PC-9 (cell line): ENCODE measurements around the gene GADD45G. TPM values are rescaled to one million over a fixed set of nuclear protein-coding genes. Genes with fewer than 3 reads are reported as not detected.

Experiments used
- BruUV-seq: library from RNA; stranded (reverse); fragments of 400-500 nt; replicated peaks from 2 replicates; lab custom pipeline; 2021; lab: Mats Ljungman, UMichigan
- CTCF ChIA-PET: fragments of 300-600 bp; sonication (Branson Sonifier 250); formaldehyde crosslinking; loops from one replicate; lab custom pipeline; 2022; ENCODE audit warnings: antibody characterized with exemption; lab: Charles Lee
- POLR2A ChIA-PET: fragments of 300-600 bp; sonication (Branson Sonifier 250); formaldehyde crosslinking; loops from one replicate; lab custom pipeline; 2022; ENCODE audit warnings: antibody characterized with exemption; ENCODE audit not compliant: unreplicated experiment; lab: Charles Lee
- DNase-seq, 2 experiments: peaks; one replicate each; pipeline versions ENCODE4 v3.0.0 to v3.0.0-alpha.2; 2015 to 2022; ENCODE audit warnings: mixed read lengths in 1 of 2
- H2AFZ ChIP-seq: fragments of 200-600 bp; sonication (generic); 2 replicates; pipeline ENCODE4 v1.8.1; 2017; ENCODE audit warnings: antibody characterized with exemption
- H3F3A ChIP-seq: fragments of 200-600 bp; sonication (generic); 2 replicates; pipeline ENCODE4 v1.8.1; 2017; ENCODE audit warnings: antibody characterized with exemption, mild to moderate bottlenecking, low read depth; ENCODE audit not compliant: insufficient read depth
- H3K27ac ChIP-seq: fragments of 200-600 bp; sonication (generic); 2 replicates; pipeline ENCODE4 v1.6.1; 2016; ENCODE audit warnings: mixed run types
- H3K27me3 ChIP-seq: fragments of 200-600 bp; sonication (generic); 2 replicates; pipeline ENCODE4 v1.6.1; 2016; ENCODE audit warnings: low read depth, mixed run types; ENCODE audit not compliant: insufficient read depth
- H3K36me3 ChIP-seq: fragments of 200-600 bp; sonication (generic); 2 replicates; pipeline ENCODE4 v1.6.1; 2016; ENCODE audit warnings: low read depth, mixed run types
- H3K4me1 ChIP-seq: fragments of 200-600 bp; sonication (generic); replicated peaks from 2 replicates; pipeline ENCODE4 v1.6.1; 2016; ENCODE audit warnings: mixed run types; ENCODE audit not compliant: insufficient read depth
- H3K4me2 ChIP-seq: fragments of 200-600 bp; sonication (generic); 2 replicates; pipeline ENCODE4 v1.6.1; 2017; ENCODE audit warnings: mixed run types
- H3K4me3 ChIP-seq: fragments of 200-600 bp; sonication (generic); 2 replicates; pipeline ENCODE4 v1.6.1; 2016; ENCODE audit warnings: mixed run types
- H3K79me2 ChIP-seq: fragments of 200-600 bp; sonication (generic); 2 replicates; pipeline ENCODE4 v1.6.1; 2017; ENCODE audit warnings: low read depth, mixed run types
- H3K9me2 ChIP-seq: fragments of 200-600 bp; sonication (generic); 2 replicates; pipeline ENCODE4 v1.8.1; 2017; ENCODE audit warnings: mild to moderate bottlenecking; ENCODE audit not compliant: insufficient read depth
- H3K9me3 ChIP-seq: fragments of 200-600 bp; sonication (generic); 2 replicates; pipeline ENCODE4 v1.8.1; 2016; ENCODE audit warnings: low read depth; ENCODE audit not compliant: insufficient read depth
- H4K20me1 ChIP-seq: fragments of 200-600 bp; sonication (generic); 2 replicates; pipeline ENCODE4 v1.8.1; 2017; ENCODE audit not compliant: insufficient read depth
- EZH2 ChIP-seq: fragments of 200-600 bp; sonication (generic); IDR thresholded peaks from 2 replicates; pipeline ENCODE4 v1.8.0; 2017; ENCODE audit warnings: antibody characterized with exemption, low read depth
- intact Hi-C: fragments of 100-400 bp; cut with micrococcal nuclease; formaldehyde crosslinking; loops from one replicate; pipeline ENCODE4 v1.10.0; 2022; ENCODE audit not compliant: unreplicated experiment
- total RNA-seq: library from RNA; stranded (reverse); gene quantifications from 2 replicates; pipeline ENCODE4 v1.2.3, GENCODE V29; 2021
- TF ChIP-seq, protein P1 (sequence below): fragments of 200-600 bp; sonication (generic); conservative IDR thresholded peaks from 2 replicates; pipeline ENCODE4 v1.6.1; 2017; ENCODE audit warnings: mixed run types, antibody characterized with exemption, mild to moderate bottlenecking, moderate library complexity

The GADD45G gene
- total RNA-seq, 1 experiment from 2014 or later: 2.4 TPM

DNA sequence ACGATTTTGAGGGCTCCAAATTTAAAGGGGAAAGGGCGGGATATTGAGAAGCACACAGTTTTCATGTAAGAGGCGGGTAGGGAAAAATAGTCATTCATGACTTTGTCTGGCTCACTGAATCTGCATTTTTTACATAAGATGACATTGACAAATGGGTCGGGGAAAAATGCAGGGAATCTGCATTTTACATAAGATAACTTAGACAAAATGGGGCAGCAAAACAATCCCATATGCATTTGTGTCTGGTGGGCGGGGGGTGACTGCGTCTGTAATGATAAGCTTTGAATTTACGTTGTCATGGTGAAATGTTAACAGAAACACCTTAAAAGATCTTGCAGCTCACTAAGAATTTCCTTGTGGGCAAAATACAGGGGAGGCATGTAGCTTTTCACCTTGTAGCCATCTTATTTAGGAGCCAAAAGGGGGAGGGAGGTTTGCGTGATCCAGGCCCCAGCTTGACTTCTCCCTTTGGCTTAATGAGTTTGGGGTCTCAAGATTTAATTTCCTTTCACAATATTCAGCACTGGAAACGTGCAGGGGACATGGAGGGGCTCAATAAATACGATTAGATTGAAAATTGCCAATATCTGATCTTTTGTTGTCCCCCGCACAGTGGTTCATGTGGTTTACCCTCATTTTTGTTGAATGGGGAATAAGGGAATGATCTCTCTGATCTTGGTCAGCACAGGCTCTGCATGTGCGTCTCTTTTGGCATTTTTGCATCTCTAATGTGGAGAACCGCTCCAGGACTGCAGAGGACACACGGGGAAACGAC is 41.1 kb upstream of the GADD45G start:
- Histone ChIP-seq H3K27ac (no peak overlapping the region), H3K36me3 (no peaks in the 10 kb centered on the region), H3K4me1 (no peaks in the 10 kb centered on the region), H3K79me2 (no peaks in the 10 kb centered on the region), H4K20me1 (no peaks in the 10 kb centered on the region), H3K4me3 (no peak overlapping the region), H3K9me2 (no peaks in the 10 kb centered on the region), H2AFZ (no peak overlapping the region), H3K9me3 (no peaks in the 10 kb centered on the region), H3F3A (no peaks in the 10 kb centered on the region), H3K27me3 (peaks cover 36% of the 10 kb centered on the region), H3K4me2 (no peak overlapping the region)
- ChIA-PET POLR2A (interaction anchor here (0.7 kb wide), 1 partner anchor 717 kb away, joined by 3 read pairs; no protein-coding TSS in a partner anchor), CTCF (interaction anchor here (0.6 to 0.8 kb wide), 2 partner anchors 14 to 15 kb away, joined by 3 read pairs; no protein-coding TSS in a partner anchor)
- intact Hi-C loops: no loop called here
- BruUV-seq: no TSS peak
- DNase-seq: no peak
- no peak for TF ChIP-seq EZH2
- TF ChIP-seq, protein P1, sequence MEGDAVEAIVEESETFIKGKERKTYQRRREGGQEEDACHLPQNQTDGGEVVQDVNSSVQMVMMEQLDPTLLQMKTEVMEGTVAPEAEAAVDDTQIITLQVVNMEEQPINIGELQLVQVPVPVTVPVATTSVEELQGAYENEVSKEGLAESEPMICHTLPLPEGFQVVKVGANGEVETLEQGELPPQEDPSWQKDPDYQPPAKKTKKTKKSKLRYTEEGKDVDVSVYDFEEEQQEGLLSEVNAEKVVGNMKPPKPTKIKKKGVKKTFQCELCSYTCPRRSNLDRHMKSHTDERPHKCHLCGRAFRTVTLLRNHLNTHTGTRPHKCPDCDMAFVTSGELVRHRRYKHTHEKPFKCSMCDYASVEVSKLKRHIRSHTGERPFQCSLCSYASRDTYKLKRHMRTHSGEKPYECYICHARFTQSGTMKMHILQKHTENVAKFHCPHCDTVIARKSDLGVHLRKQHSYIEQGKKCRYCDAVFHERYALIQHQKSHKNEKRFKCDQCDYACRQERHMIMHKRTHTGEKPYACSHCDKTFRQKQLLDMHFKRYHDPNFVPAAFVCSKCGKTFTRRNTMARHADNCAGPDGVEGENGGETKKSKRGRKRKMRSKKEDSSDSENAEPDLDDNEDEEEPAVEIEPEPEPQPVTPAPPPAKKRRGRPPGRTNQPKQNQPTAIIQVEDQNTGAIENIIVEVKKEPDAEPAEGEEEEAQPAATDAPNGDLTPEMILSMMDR: no peak

DNA sequence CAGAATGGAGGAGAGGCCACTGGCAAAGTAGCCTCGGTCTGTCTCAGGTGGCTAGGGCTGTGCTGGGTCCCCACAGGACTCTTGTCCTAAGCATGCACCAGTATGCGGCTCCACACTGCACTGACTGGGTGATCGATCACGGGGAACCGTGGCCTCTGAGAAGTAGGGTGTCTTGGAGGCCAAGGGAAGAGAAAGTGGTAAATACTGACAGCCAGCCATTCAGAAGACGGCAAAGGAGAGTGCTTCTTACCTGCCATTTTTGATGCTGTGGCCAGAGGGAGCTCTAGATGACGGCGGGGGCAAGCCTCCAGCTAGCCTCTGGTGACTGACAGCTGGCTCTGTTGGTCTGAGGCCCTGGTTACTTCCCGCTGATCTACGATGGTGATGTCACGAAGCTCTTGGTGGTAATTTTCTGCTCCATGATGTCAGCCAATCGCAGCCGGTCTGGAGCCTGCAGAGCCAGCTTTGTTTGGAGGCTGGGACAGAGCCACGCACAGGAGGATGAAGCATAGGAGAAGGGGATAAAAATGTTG is 40.4 kb upstream of the GADD45G start:
- Histone ChIP-seq H3K79me2 (no peaks in the 10 kb centered on the region), H3K27ac (no peak overlapping the region), H3K4me2 (no peak overlapping the region), H3K9me2 (no peaks in the 10 kb centered on the region), H2AFZ (no peak overlapping the region), H3K9me3 (no peaks in the 10 kb centered on the region), H3K36me3 (no peaks in the 10 kb centered on the region), H3K27me3 (peaks cover 34% of the 10 kb centered on the region), H4K20me1 (no peaks in the 10 kb centered on the region), H3K4me3 (no peak overlapping the region), H3K4me1 (no peaks in the 10 kb centered on the region), H3F3A (no peaks in the 10 kb centered on the region)
- CTCF ChIA-PET: interaction anchor here (0.8 kb wide), 1 partner anchor 15 kb away, joined by 3 read pairs; no protein-coding TSS in a partner anchor
- peak in 1 of 2 experiments; percentile 37 for DNase-seq
- POLR2A ChIA-PET: interaction anchor here (0.7 kb wide), 2 partner anchors 622 to 718 kb away, joined by 3 read pairs; no protein-coding TSS in a partner anchor
- intact Hi-C loops: no loop called here
- TF ChIP-seq EZH2: no peak
- TF ChIP-seq, protein P1: no peak
- BruUV-seq: no TSS peak

DNA sequence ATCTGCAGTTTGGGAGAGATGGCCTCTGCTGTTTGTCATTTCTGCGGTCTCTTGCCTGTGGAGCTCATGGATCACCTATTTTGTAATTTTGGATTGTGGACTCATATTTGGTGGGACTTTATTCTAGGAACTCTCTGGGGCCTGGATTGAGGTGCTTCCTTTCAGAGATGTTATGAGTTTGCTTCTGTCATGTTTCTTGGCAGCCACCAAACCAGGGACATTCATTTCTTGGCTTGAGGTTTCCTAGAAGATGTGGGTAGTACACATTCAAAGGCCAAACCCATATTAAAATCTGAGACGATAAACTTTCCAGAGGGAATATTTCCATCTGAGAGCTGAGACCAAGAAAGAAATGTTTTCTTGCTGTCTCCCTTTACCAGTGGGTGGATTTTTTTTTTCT is 37.2 kb upstream of the GADD45G start:
- BruUV-seq: no TSS peak
- no peaks in the 10 kb centered on the region for H3K9me2 ChIP-seq
- H3K79me2 ChIP-seq: no peaks in the 10 kb centered on the region
- TF ChIP-seq EZH2: no peak
- TF ChIP-seq, protein P1: no peak
- H3K27me3 ChIP-seq: peaks cover 45% of the 10 kb centered on the region
- DNase-seq: no peak
- no peak overlapping the region for H3K27ac ChIP-seq
- no peaks in the 10 kb centered on the region for H3K9me3 ChIP-seq
- no peaks in the 10 kb centered on the region for H4K20me1 ChIP-seq
- POLR2A ChIA-PET: no interaction called here
- no peak overlapping the region for H3K4me3 ChIP-seq
- intact Hi-C loops: no loop called here
- no peaks in the 10 kb centered on the region for H3F3A ChIP-seq
- no peak overlapping the region for H3K4me2 ChIP-seq
- H2AFZ ChIP-seq: no peak overlapping the region
- H3K36me3 ChIP-seq: no peaks in the 10 kb centered on the region
- CTCF ChIA-PET: no interaction called here
- H3K4me1 ChIP-seq: no peaks in the 10 kb centered on the region
